ENCODE results near the gene OXSR1.

The OXSR1 gene

GRCh38 chr3:38251197-38251596, 85.9 kb downstream of the OXSR1 start:
- no peak for TF ChIP-seq EZH2 (IDR thresholded peaks at IDR 0.05)
- no peak for TF ChIP-seq FOXP2 (optimal IDR thresholded peaks at IDR 0.05; ENCODE audit: control extremely low read depth, extremely low read length, insufficient read depth)
- TF ChIP-seq POLR2AphosphoS5 (IDR thresholded peaks at IDR 0.05; ENCODE audit: borderline replicate concordance, low read depth, low read length) = no peak
- peaks cover 17% of the 10 kb centered on the region; the same call in 1 of the 2 replicates for H3K36me3 ChIP-seq (ENCODE audit: insufficient read depth, low read length)
- H3K9me3 ChIP-seq (ENCODE audit: low read depth, low read length) = no peaks in the 10 kb centered on the region
- H3K4me3 ChIP-seq = no peak overlapping the region
- no peak overlapping the region for H3K27ac ChIP-seq
- H3K9ac ChIP-seq (ENCODE audit: insufficient read length) = no peak overlapping the region
- no peak for DNase-seq (ENCODE audit: low read depth, low spot score)

- Histone ChIP-seq H3K9ac (ENCODE audit: insufficient read length) (no peak overlapping the region), H3K27ac (no peak overlapping the region), H3K9me3 (ENCODE audit: low read depth, low read length) (no peaks in the 10 kb centered on the region), H3K36me3 (ENCODE audit: insufficient read depth, low read length) (peaks cover 15% of the 10 kb centered on the region; the same call in 1 of the 2 replicates), H3K4me3 (no peak overlapping the region)
- TF ChIP-seq POLR2AphosphoS5 (IDR thresholded peaks at IDR 0.05; ENCODE audit: borderline replicate concordance, low read depth, low read length) (no peak), FOXP2 (optimal IDR thresholded peaks at IDR 0.05; ENCODE audit: control extremely low read depth, extremely low read length, insufficient read depth) (no peak), EZH2 (IDR thresholded peaks at IDR 0.05) (no peak)
- DNase-seq (ENCODE audit: low read depth, low spot score) = no peak
These were observed 88.4 kb downstream of the OXSR1 start for GRCh38 chr3:38253704-38254103.

GRCh38 chr3:38254872-38255271, 89.5 kb downstream of the OXSR1 start:
- Histone ChIP-seq H3K9me3 (ENCODE audit: low read depth, low read length) (no peaks in the 10 kb centered on the region), H3K9ac (ENCODE audit: insufficient read length) (no peak overlapping the region), H3K27ac (no peak overlapping the region), H3K4me3 (no peak overlapping the region), H3K36me3 (ENCODE audit: insufficient read depth, low read length) (peaks cover 15% of the 10 kb centered on the region; the same call in 1 of the 2 replicates)
- no peak for TF ChIP-seq FOXP2 (optimal IDR thresholded peaks at IDR 0.05; ENCODE audit: control extremely low read depth, extremely low read length, insufficient read depth)
- DNase-seq (ENCODE audit: low read depth, low spot score) = no peak

- Histone ChIP-seq H3K27ac (no peak overlapping the region), H3K36me3 (ENCODE audit: insufficient read depth, low read length) (peaks cover 15% of the 10 kb centered on the region; the same call in 1 of the 2 replicates), H3K9ac (ENCODE audit: insufficient read length) (no peak overlapping the region), H3K4me3 (no peak overlapping the region), H3K9me3 (ENCODE audit: low read depth, low read length) (no peaks in the 10 kb centered on the region)
- no peak for TF ChIP-seq FOXP2 (optimal IDR thresholded peaks at IDR 0.05; ENCODE audit: control extremely low read depth, extremely low read length, insufficient read depth)
- TF ChIP-seq EZH2 (IDR thresholded peaks at IDR 0.05) = no peak
- TF ChIP-seq POLR2AphosphoS5 (IDR thresholded peaks at IDR 0.05; ENCODE audit: borderline replicate concordance, low read depth, low read length) = no peak
- DNase-seq (ENCODE audit: low read depth, low spot score) = no peak
These were observed 90.3 kb downstream of the OXSR1 start for GRCh38 chr3:38255627-38256026.

- no peak for DNase-seq (ENCODE audit: low read depth, low spot score)
- H3K9ac ChIP-seq (ENCODE audit: insufficient read length) = no peak overlapping the region
- no peaks in the 10 kb centered on the region for H3K9me3 ChIP-seq (ENCODE audit: low read depth, low read length)
- peaks cover 5% of the 10 kb centered on the region; the same call in 1 of the 2 replicates for H3K36me3 ChIP-seq (ENCODE audit: insufficient read depth, low read length)
- H3K4me3 ChIP-seq = no peak overlapping the region
- no peak overlapping the region for H3K27ac ChIP-seq
- no peak for TF ChIP-seq FOXP2 (optimal IDR thresholded peaks at IDR 0.05; ENCODE audit: control extremely low read depth, extremely low read length, insufficient read depth)
- no peak for TF ChIP-seq EZH2 (IDR thresholded peaks at IDR 0.05)
These were observed 92.2 kb downstream of the OXSR1 start for GRCh38 chr3:38257583-38257982.

- no peaks in the 10 kb centered on the region; the same call in 1 of the 2 replicates for H3K36me3 ChIP-seq (ENCODE audit: insufficient read depth, low read length)
- no peak overlapping the region for H3K27ac ChIP-seq
- no peaks in the 10 kb centered on the region for H3K9me3 ChIP-seq (ENCODE audit: low read depth, low read length)
- no peak for DNase-seq (ENCODE audit: low read depth, low spot score)
- H3K9ac ChIP-seq (ENCODE audit: insufficient read length) = no peak overlapping the region
- H3K4me3 ChIP-seq = no peak overlapping the region
- TF ChIP-seq POLR2AphosphoS5 (IDR thresholded peaks at IDR 0.05; ENCODE audit: borderline replicate concordance, low read depth, low read length) = no peak
- no peak for TF ChIP-seq FOXP2 (optimal IDR thresholded peaks at IDR 0.05; ENCODE audit: control extremely low read depth, extremely low read length, insufficient read depth)
- no peak for TF ChIP-seq EZH2 (IDR thresholded peaks at IDR 0.05)
These were observed 95.1 kb downstream of the OXSR1 start for GRCh38 chr3:38260474-38260873.

GRCh38 chr3:38264353-38264771, 99.0 kb downstream of the OXSR1 start:
- Histone ChIP-seq H3K9ac (ENCODE audit: insufficient read length) (no peak overlapping the region), H3K27ac (no peak overlapping the region), H3K4me3 (no peak overlapping the region), H3K9me3 (ENCODE audit: low read depth, low read length) (no peaks in the 10 kb centered on the region), H3K36me3 (ENCODE audit: insufficient read depth, low read length) (no peaks in the 10 kb centered on the region)
- TF ChIP-seq FOXP2 (optimal IDR thresholded peaks at IDR 0.05; ENCODE audit: control extremely low read depth, extremely low read length, insufficient read depth) (no peak), EZH2 (IDR thresholded peaks at IDR 0.05) (no peak), POLR2AphosphoS5 (IDR thresholded peaks at IDR 0.05; ENCODE audit: borderline replicate concordance, low read depth, low read length) (no peak)
- no peak for DNase-seq (ENCODE audit: low read depth, low spot score)

GRCh38 chr3:38264779-38265178, 99.4 kb downstream of the OXSR1 start:
- Histone ChIP-seq H3K36me3 (ENCODE audit: insufficient read depth, low read length) (no peaks in the 10 kb centered on the region), H3K9ac (ENCODE audit: insufficient read length) (no peak overlapping the region), H3K9me3 (ENCODE audit: low read depth, low read length) (no peaks in the 10 kb centered on the region), H3K4me3 (no peak overlapping the region), H3K27ac (no peak overlapping the region)
- no peak for TF ChIP-seq POLR2AphosphoS5 (IDR thresholded peaks at IDR 0.05; ENCODE audit: borderline replicate concordance, low read depth, low read length)
- TF ChIP-seq EZH2 (IDR thresholded peaks at IDR 0.05) = no peak
- no peak for TF ChIP-seq FOXP2 (optimal IDR thresholded peaks at IDR 0.05; ENCODE audit: control extremely low read depth, extremely low read length, insufficient read depth)
- DNase-seq (ENCODE audit: low read depth, low spot score) = no peak

GRCh38 chr3:38265604-38266307, 100.4 kb downstream of the OXSR1 start, which contains the start of gene SLC22A13:
Gene SLC22A13, plus strand, starts transcription at chr3:38265812. Its CDS starts 49 bp downstream, at chr3:38265861.
- TF ChIP-seq EZH2 (IDR thresholded peaks at IDR 0.05) (no peak), POLR2AphosphoS5 (IDR thresholded peaks at IDR 0.05; ENCODE audit: borderline replicate concordance, low read depth, low read length) (no peak), FOXP2 (optimal IDR thresholded peaks at IDR 0.05; ENCODE audit: control extremely low read depth, extremely low read length, insufficient read depth) (no peak)
- DNase-seq (ENCODE audit: low read depth, low spot score) = no peak

More at GRCh38 chr3:38265604-38266307, 100.4 kb downstream of the OXSR1 start, which contains the start of gene SLC22A13:
- no peak within 1 kb of the TSS for H3K9ac ChIP-seq (ENCODE audit: insufficient read length)
- H3K36me3 ChIP-seq (ENCODE audit: insufficient read depth, low read length) = no peaks in the 10 kb centered on the region
- no peak within 1 kb of the TSS for H3K27ac ChIP-seq
- H3K9me3 ChIP-seq (ENCODE audit: low read depth, low read length) = no peaks in the 10 kb centered on the region
- no peak within 1 kb of the TSS for H3K4me3 ChIP-seq

All from SK-N-MC (cell line).